Testis (tissue), 3 donors: Measurements from ENCODE around the gene SYT11. TPM values are rescaled to one million over a fixed set of nuclear protein-coding genes. Genes with fewer than 3 reads are reported as not detected.
A peak's percentile ranks its signal among the peaks of the same experiment; 100 is the strongest.

ENCODE experiments used
- DNase-seq: peaks from one replicate; pipeline ENCODE4 v3.0.0-alpha.2; 2019
- H3K27ac ChIP-seq, 2 donors: fragments of 200-600 bp; sonication (generic); one replicate each; pipeline ENCODE4 v1.5.1; 2019
- H3K27me3 ChIP-seq: fragments of 200-600 bp; sonication (generic); one replicate; pipeline ENCODE4 v1.5.1; 2019
- H3K36me3 ChIP-seq: fragments of 200-600 bp; sonication (generic); one replicate; pipeline ENCODE4 v1.5.1; 2017; ENCODE audit warnings: low read depth; ENCODE audit errors: missing control alignments
- H3K4me1 ChIP-seq: fragments of 200-600 bp; sonication (generic); one replicate; pipeline ENCODE4 v1.5.1; 2019
- H3K4me3 ChIP-seq, 2 donors: fragments of 200-600 bp; sonication (generic); one replicate each; pipeline ENCODE4 v1.5.1; 2017 to 2019
- H3K9me3 ChIP-seq: fragments of 200-600 bp; sonication (generic); one replicate; pipeline ENCODE4 v1.5.1; 2017
- CTCF ChIP-seq, 3 experiments: fragments of 450-650 bp in 2 of 3; fragments of 200-600 bp in 1 of 3; sonication (generic) in 1 of 3; IDR thresholded peaks; one replicate each; pipeline ENCODE4 v1.5.1; 2016 to 2019; ENCODE audit warnings: antibody characterized with exemption in 3 of 3, mild to moderate bottlenecking in 2 of 3, moderate library complexity in 1 of 3
- POLR2A ChIP-seq: fragments of 450-650 bp; IDR thresholded peaks from one replicate; pipeline ENCODE4 v1.6.1; 2017; ENCODE audit warnings: antibody characterized with exemption, mild to moderate bottlenecking, moderate library complexity
- whole genome bisulfite sequencing, 2 donors: methylation state at CpG; one replicate each; pipeline ENCODE4 v1.1.5; 2018; 5-methylcytosine and 5-hydroxymethylcytosine counted together
- intact Hi-C: fragments of 100-400 bp; cut with DNase I; formaldehyde crosslinking; loops from one replicate; pipeline ENCODE4 v1.15.1; 2023; ENCODE audit warnings: low total_unique reads
- polyA plus RNA-seq: library from polyadenylated mRNA; stranded (reverse); fragments of 350-450 nt; fragmentation: Illumina TruSeq; extraction: RNeasy Lipid Tissue Mini Kit (QIAGEN cat#74804); gene quantifications from one replicate; pipeline ENCODE4 v1.2.3, GENCODE V29; 2014; ENCODE audit warnings: low read depth, low replicate concordance; ENCODE audit not compliant: insufficient read depth
- total RNA-seq, 2 donors: library from RNA; depleted of rRNA; stranded (reverse); fragments of >200 nt; gene quantifications; one replicate each; pipeline ENCODE4 v1.2.3, GENCODE V29; 2016

The SYT11 gene
- total and polyA plus RNA-seq, 3 donors from 2014 or later = 17.9 to 23.4 (median 19.7) TPM

GRCh38 chr1:155909894-155910293 lies 50.5 kb downstream of the SYT11 start:
- intact Hi-C loops = no loop called here
- Histone ChIP-seq H3K4me3 (no peak overlapping the region), H3K27ac (peak overlapping the region in 1 of 2 donors; percentile 95), H3K27me3 (no peaks in the 10 kb centered on the region), H3K9me3 (no peaks in the 10 kb centered on the region), H3K4me1 (peaks cover 5% of the 10 kb centered on the region), H3K36me3 (no peaks in the 10 kb centered on the region)
- no peak for DNase-seq
- WGBS, 2 donors = 71 to 83% methylated on average over 4 of the region's 4 CpGs
- TF ChIP-seq CTCF (IDR thresholded peaks at IDR 0.05) (no peak), POLR2A (no peak)

GRCh38 chr1:155910621-155911121 lies 51.3 kb downstream of the SYT11 start:
- H3K27ac ChIP-seq = peak overlapping the region; percentile 93 to 95
- no peak for TF ChIP-seq POLR2A
- no peak for TF ChIP-seq CTCF (IDR thresholded peaks at IDR 0.05)
- no peaks in the 10 kb centered on the region for H3K9me3 ChIP-seq
- 0 to 1% methylated on average over 11 of the region's 11 CpGs for WGBS, 2 donors
- H3K4me1 ChIP-seq = peaks cover 5% of the 10 kb centered on the region
- intact Hi-C loops = no loop called here
- peak; percentile 51 for DNase-seq
- H3K4me3 ChIP-seq = peak overlapping the region; percentile 78 to 87
- no peaks in the 10 kb centered on the region for H3K27me3 ChIP-seq
- H3K36me3 ChIP-seq = no peaks in the 10 kb centered on the region

- 7 to 11% methylated on average over 13 to 33 of the region's 34 CpGs for WGBS, 2 donors
- peak in 1 of 3 experiments; percentile 31 for TF ChIP-seq CTCF (IDR thresholded peaks at IDR 0.05)
- TF ChIP-seq POLR2A = peak; percentile 18
- peak; percentile 93 for DNase-seq
- Histone ChIP-seq H3K36me3 (no peaks in the 10 kb centered on the region), H3K27ac (peak within 1 kb of the TSS; percentile 93 to 95), H3K4me3 (peak within 1 kb of the TSS; percentile 78 to 87), H3K4me1 (peaks cover 5% of the 10 kb centered on the region), H3K9me3 (no peaks in the 10 kb centered on the region), H3K27me3 (no peaks in the 10 kb centered on the region)
- intact Hi-C loops = no loop called here
Measured at GRCh38 chr1:155911156-155912055, 52.0 kb downstream of the SYT11 start, which contains the start of gene RIT1. TSS of gene RIT1 (minus strand) at chr1:155911349. CDS start at chr1:155910761, 588 bp downstream.

DNA sequence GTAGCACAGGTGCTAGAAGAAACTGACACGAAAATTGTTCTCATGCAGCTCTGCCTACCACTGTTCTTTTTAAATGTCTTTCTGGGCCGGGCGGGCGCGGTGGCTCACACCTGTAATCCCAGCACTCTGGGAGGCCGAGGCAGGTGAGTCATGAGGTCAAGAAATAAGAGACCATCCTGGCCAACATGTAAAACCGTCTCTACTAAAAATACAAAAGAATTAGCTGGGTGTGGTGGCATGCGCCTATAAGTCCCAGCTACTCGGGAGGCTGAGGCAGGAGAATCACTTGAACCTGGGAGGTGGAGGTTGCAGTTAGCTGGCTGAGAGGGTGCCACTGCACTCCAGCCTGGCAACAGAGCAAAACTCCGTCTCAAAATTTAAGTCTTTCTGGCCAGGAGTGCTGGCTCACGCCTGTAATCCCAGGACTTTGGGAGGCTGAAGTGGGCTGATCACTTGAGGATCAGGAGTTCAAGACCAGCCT lies 52.7 kb downstream of the SYT11 start:
- Histone ChIP-seq H3K9me3 (no peaks in the 10 kb centered on the region), H3K27ac (peak overlapping the region in 1 of 2 donors; percentile 95), H3K4me3 (no peak overlapping the region), H3K4me1 (peaks cover 5% of the 10 kb centered on the region), H3K36me3 (no peaks in the 10 kb centered on the region), H3K27me3 (no peaks in the 10 kb centered on the region)
- intact Hi-C loops = no loop called here
- TF ChIP-seq POLR2A (no peak), CTCF (IDR thresholded peaks at IDR 0.05) (no peak)
- 82% methylated on average over 11 of the region's 11 CpGs for WGBS, 2 donors
- no peak for DNase-seq
